ENCODE data around the gene NUDT7. TPM values are rescaled to one million over a fixed set of nuclear protein-coding genes. Genes with fewer than 3 reads are reported as not detected.

Gene NUDT7
- total and polyA plus RNA-seq, 9 of the 15 experiments (the other 6 are each of a cell fraction or from before 2014, with no cell fraction given): 5.6 to 24.2 (median 10.5) TPM

DNA sequence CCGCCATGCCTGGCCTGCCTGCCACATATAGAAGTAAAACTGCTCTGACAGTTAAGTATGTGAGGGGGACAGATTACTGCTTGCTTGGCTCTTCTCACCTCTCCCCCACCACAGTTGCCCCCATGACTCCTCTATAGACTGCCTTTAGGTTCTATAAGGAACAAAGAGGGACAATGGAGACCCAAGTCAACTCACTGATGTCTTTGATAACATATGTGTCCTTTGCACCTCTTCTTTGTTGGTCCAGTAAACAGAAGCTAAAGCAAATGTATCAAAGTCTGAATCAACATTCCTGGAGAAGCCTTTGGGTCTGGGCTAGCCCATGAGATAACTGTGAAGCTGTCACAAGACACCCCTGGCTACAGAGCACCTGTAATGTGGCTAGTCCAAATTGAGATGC, 27.1 kb downstream of the NUDT7 start:
- H3K36me3 ChIP-seq (ENCODE audit: control insufficient read depth, insufficient read depth, low read length): no peaks in the 10 kb centered on the region
- no peaks in the 10 kb centered on the region for H3K4me1 ChIP-seq (replicated peaks in 1 of 2; ENCODE audit: control insufficient read depth in 2 of 2, insufficient read depth in 2 of 2, low read length in 2 of 2)
- ChIA-PET CTCF (ENCODE audit: low intra/inter-chr PET ratio) (no interaction called here), POLR2A (no interaction called here)
- DNase-seq (ENCODE audit: extremely low read depth in 1 of 4, low spot score in 3 of 4) (no peak), ATAC-seq (no peak), FAIRE-seq (no peak)
- BruUV-seq (replicated peaks): no TSS peak
- intact Hi-C loops (cut with micrococcal nuclease): no loop called here
- no peak overlapping the region for H3K4me3 ChIP-seq
- H3K9me1 ChIP-seq (ENCODE audit: control insufficient read depth, insufficient read depth, low read length): no peaks in the 10 kb centered on the region
- H3K4me2 ChIP-seq (ENCODE audit: insufficient read depth, low read length): no peak overlapping the region
- no peak overlapping the region for H2AFZ ChIP-seq (ENCODE audit: low read depth, low read length)
- H3K9me3 ChIP-seq (replicated peaks; ENCODE audit: control insufficient read depth, insufficient read depth, low read depth, low read length): no peaks in the 10 kb centered on the region
- no peaks in the 10 kb centered on the region for H4K20me1 ChIP-seq (replicated peaks; ENCODE audit: control insufficient read depth, insufficient read depth, low read length)
- TF ChIP-seq, protein P1, sequence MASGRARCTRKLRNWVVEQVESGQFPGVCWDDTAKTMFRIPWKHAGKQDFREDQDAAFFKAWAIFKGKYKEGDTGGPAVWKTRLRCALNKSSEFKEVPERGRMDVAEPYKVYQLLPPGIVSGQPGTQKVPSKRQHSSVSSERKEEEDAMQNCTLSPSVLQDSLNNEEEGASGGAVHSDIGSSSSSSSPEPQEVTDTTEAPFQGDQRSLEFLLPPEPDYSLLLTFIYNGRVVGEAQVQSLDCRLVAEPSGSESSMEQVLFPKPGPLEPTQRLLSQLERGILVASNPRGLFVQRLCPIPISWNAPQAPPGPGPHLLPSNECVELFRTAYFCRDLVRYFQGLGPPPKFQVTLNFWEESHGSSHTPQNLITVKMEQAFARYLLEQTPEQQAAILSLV (tag; IDR thresholded peaks at IDR 0.05): no peak
- no peak for TF ChIP-seq ZFX (CRISPR knock-in tag; IDR thresholded peaks at IDR 0.05)
- no peak for TF ChIP-seq PHF20 (IDR thresholded peaks at IDR 0.05; ENCODE audit: partially characterized antibody)
- no peak for TF ChIP-seq CC2D1A (IDR thresholded peaks at IDR 0.05)
- no peak for TF ChIP-seq CEBPB (tag; IDR thresholded peaks at IDR 0.05)
- no peak for TF ChIP-seq ADNP (tag; IDR thresholded peaks at IDR 0.05)
- TF ChIP-seq, protein P2, sequence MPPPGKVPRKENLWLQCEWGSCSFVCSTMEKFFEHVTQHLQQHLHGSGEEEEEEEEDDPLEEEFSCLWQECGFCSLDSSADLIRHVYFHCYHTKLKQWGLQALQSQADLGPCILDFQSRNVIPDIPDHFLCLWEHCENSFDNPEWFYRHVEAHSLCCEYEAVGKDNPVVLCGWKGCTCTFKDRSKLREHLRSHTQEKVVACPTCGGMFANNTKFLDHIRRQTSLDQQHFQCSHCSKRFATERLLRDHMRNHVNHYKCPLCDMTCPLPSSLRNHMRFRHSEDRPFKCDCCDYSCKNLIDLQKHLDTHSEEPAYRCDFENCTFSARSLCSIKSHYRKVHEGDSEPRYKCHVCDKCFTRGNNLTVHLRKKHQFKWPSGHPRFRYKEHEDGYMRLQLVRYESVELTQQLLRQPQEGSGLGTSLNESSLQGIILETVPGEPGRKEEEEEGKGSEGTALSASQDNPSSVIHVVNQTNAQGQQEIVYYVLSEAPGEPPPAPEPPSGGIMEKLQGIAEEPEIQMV (tag; conservative IDR thresholded peaks at IDR 0.05; ENCODE audit: low read depth): no peak
- TF ChIP-seq ZNF431 (CRISPR knock-in tag; IDR thresholded peaks at IDR 0.05): no peak
- no peak for TF ChIP-seq SMARCA4 (IDR thresholded peaks at IDR 0.05)
- TF ChIP-seq ZNF347 (CRISPR knock-in tag; IDR thresholded peaks at IDR 0.05; ENCODE audit: low read depth): no peak
- TF ChIP-seq, protein P3, sequence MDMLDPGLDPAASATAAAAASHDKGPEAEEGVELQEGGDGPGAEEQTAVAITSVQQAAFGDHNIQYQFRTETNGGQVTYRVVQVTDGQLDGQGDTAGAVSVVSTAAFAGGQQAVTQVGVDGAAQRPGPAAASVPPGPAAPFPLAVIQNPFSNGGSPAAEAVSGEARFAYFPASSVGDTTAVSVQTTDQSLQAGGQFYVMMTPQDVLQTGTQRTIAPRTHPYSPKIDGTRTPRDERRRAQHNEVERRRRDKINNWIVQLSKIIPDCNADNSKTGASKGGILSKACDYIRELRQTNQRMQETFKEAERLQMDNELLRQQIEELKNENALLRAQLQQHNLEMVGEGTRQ (CRISPR knock-in tag; IDR thresholded peaks at IDR 0.05): no peak
- TF ChIP-seq, protein P4, sequence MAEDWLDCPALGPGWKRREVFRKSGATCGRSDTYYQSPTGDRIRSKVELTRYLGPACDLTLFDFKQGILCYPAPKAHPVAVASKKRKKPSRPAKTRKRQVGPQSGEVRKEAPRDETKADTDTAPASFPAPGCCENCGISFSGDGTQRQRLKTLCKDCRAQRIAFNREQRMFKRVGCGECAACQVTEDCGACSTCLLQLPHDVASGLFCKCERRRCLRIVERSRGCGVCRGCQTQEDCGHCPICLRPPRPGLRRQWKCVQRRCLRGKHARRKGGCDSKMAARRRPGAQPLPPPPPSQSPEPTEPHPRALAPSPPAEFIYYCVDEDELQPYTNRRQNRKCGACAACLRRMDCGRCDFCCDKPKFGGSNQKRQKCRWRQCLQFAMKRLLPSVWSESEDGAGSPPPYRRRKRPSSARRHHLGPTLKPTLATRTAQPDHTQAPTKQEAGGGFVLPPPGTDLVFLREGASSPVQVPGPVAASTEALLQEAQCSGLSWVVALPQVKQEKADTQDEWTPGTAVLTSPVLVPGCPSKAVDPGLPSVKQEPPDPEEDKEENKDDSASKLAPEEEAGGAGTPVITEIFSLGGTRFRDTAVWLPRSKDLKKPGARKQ (CRISPR knock-in tag; IDR thresholded peaks at IDR 0.05): no peak
- no peak for TF ChIP-seq ZNF134 (CRISPR knock-in tag; conservative IDR thresholded peaks at IDR 0.05)
- WGBS (ENCODE audit: insufficient coverage, low coverage, missing lambda C conversion rate): 0% methylated on average over 1 of the region's 1 CpG
- peaks cover 0 to 3% of the 10 kb centered on the region in 2 experiments; a peak in 2 of 5 replicates for H3K27me3 ChIP-seq (ENCODE audit: control insufficient read depth in 2 of 2, insufficient read depth in 2 of 2, low read length in 2 of 2)
- in situ Hi-C loops (cut with MboI): no loop called here
- no peak overlapping the region for H3K27ac ChIP-seq (ENCODE audit: extremely low read depth, low read depth, low read length)
- no peak overlapping the region for H3K9ac ChIP-seq (ENCODE audit: insufficient read depth in 1 of 2, low read depth in 2 of 2, low read length in 2 of 2)
- no peaks in the 10 kb centered on the region for H3K79me2 ChIP-seq (ENCODE audit: control insufficient read depth, insufficient read depth, low read length)

All from K562 (cell line).